Lung (tissue), 12 donors: Measurements from ENCODE around the gene SLC9A7. TPM values are rescaled to one million over a fixed set of nuclear protein-coding genes. Genes with fewer than 3 reads are reported as not detected.

Experiments
- ATAC-seq: fragments of 200-7000 bp; cut with Tn5 transposase; one replicate; pipeline ENCODE4 v1.9.1; 2020; ENCODE audit warnings: moderate number of reproducible peaks; ENCODE audit not compliant: insufficient read depth, low FRiP score
- DNase-seq, 3 donors: peaks; one replicate each; pipeline ENCODE4 v3.0.0-alpha.2; 2013 to 2017
- H3K27ac ChIP-seq, 2 donors: one replicate each; pipeline ENCODE4 v1.5.1; 2013; ENCODE audit warnings: mild to moderate bottlenecking in 2 of 2, moderate library complexity in 2 of 2, control low read depth in 1 of 2, inconsistent platforms in 1 of 2, low read depth in 1 of 2, low read length in 1 of 2
- H3K27me3 ChIP-seq, 3 donors: one replicate each; pipeline ENCODE4 v1.5.1; 2013; ENCODE audit warnings: low read length in 2 of 3; ENCODE audit not compliant: control insufficient read depth in 3 of 3, insufficient read depth in 3 of 3
- H3K36me3 ChIP-seq, 4 donors: one replicate each; pipeline ENCODE4 v1.5.1; 2013; ENCODE audit warnings: low read length in 4 of 4, mild to moderate bottlenecking in 1 of 4, moderate library complexity in 1 of 4; ENCODE audit not compliant: control insufficient read depth in 4 of 4, insufficient read depth in 4 of 4
- H3K4me1 ChIP-seq, 5 donors: one replicate each; pipeline ENCODE4 v1.5.1; 2013; ENCODE audit warnings: low read length in 5 of 5, mild to moderate bottlenecking in 2 of 5, moderate library complexity in 1 of 5; ENCODE audit not compliant: control insufficient read depth in 5 of 5, insufficient read depth in 5 of 5
- H3K4me3 ChIP-seq: one replicate; pipeline ENCODE4 v1.5.1; 2013; ENCODE audit warnings: mild to moderate bottlenecking, control low read depth, moderate library complexity
- H3K9ac ChIP-seq, 2 donors: one replicate each; pipeline ENCODE4 v1.5.1; 2013; ENCODE audit warnings: low read length in 2 of 2, control low read depth in 1 of 2; ENCODE audit not compliant: insufficient read depth in 1 of 2
- H3K9me3 ChIP-seq, 4 donors: one replicate each; pipeline ENCODE4 v1.5.1; 2013; ENCODE audit warnings: low read length in 3 of 4, mild to moderate bottlenecking in 1 of 4, moderate library complexity in 1 of 4; ENCODE audit not compliant: control insufficient read depth in 4 of 4, insufficient read depth in 3 of 4
- CTCF ChIP-seq: IDR thresholded peaks from 2 replicates; pipeline ENCODE4 v1.5.1; 2012; ENCODE audit warnings: mild to moderate bottlenecking; ENCODE audit errors: control extremely low read depth, extremely low read depth
- WGBS, 2 donors: extraction: QIAGEN DNeasy Blood & Tissue Kit; methylation state at CpG; one replicate each; pipeline ENCODE4 v1.1.7; 2013; 5-methylcytosine and 5-hydroxymethylcytosine counted together
- polyA plus RNA-seq, 2 donors: library from polyadenylated mRNA; stranded (reverse); fragments of 200-250 nt; gene quantifications; one replicate each; pipeline ENCODE4 v1.2.1, GENCODE V29; 2013
- total RNA-seq, 2 donors: library from RNA; depleted of rRNA in 1 of 2; stranded (reverse); fragments of >200 nt in 1 of 2; gene quantifications; one replicate each; pipeline ENCODE4 v1.2.1, GENCODE V29; 2014 to 2021
- donor health status: control.
- donor health status: control.
- donor health status: Bipolar disorder and iron deficiency.
- donor health status: healthy.
- donor health status: DM: yes; HTN: yes; CAD: no.

Gene SLC9A7
- total and polyA plus RNA-seq, 4 donors = 1.2 to 6.9 (median 3.6) TPM

DNA sequence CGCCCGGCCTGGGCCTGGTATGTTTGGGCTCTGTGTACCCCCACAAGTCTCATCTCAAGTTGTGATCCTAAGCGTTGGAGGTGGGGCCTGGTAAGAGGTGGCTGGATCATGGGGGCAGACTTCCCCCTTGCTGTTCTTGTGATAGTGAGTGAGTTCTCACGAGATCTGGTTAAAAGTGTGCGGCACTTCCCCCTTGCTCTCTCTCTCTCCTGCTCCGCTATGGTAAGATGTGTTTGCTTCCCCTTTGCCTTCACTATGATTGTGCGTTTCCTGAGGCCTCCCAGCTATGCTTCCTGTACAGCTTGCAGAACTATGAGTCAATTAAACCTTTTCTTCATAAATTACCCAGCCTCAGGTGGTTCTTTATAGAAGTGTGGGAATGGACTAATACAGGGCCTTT is 132.4 kb downstream of the SLC9A7 start:
- 66 to 67% methylated on average over 4 to 7 of the region's 7 CpGs for WGBS, 2 donors
- DNase-seq = no peak
- H3K27ac ChIP-seq = peak overlapping the region in 1 of 2 donors; percentile 33

GRCh38 chrX:46624090-46624786 is 134.7 kb downstream of the SLC9A7 start:
- Histone ChIP-seq H3K9me3 (peaks cover 0 to 3% (median 0%) of the 10 kb centered on the region in 4 donors), H3K4me1 (peaks cover 0 to 22% (median 8%) of the 10 kb centered on the region in 5 donors), H3K9ac (no peak overlapping the region), H3K36me3 (no peaks in the 10 kb centered on the region), H3K27ac (no peak overlapping the region), H3K4me3 (no peak overlapping the region), H3K27me3 (peaks cover 0 to 14% (median 2%) of the 10 kb centered on the region in 3 donors)
- DNase-seq (no peak), ATAC-seq (no peak)
- 65 to 85% methylated on average over 6 of the region's 6 CpGs for WGBS, 2 donors
- TF ChIP-seq CTCF = no peak

More for the DNA sequence above, 132.4 kb downstream of the SLC9A7 start:
- peaks cover 0 to 3% (median 0%) of the 10 kb centered on the region in 4 donors for H3K9me3 ChIP-seq
- H3K9ac ChIP-seq = no peak overlapping the region
- peaks cover 0 to 25% (median 8%) of the 10 kb centered on the region in 5 donors for H3K4me1 ChIP-seq
- no peak for ATAC-seq
- TF ChIP-seq CTCF = no peak
- H3K27me3 ChIP-seq = peaks cover 0 to 9% (median 2%) of the 10 kb centered on the region in 3 donors
- H3K36me3 ChIP-seq = no peaks in the 10 kb centered on the region
- H3K4me3 ChIP-seq = no peak overlapping the region

DNA sequence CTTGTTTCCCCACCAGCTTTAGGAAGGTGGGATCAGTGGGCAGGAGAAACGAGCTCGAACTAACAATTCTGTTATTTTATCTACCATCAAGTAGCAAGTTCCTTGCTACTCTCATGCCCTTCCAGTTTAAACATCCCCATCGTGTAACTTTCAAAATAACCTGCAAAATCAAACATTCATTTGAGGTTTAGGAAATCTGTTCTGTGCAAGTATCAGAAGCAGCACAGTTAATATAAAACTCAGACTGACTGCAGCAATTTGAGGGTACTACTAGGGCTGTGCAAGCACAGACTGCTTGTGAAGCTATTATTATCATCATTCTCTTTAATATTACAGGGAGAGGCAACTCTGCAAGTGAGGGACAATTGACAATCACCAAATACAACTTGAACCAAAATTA is 137.3 kb downstream of the SLC9A7 start:
- Histone ChIP-seq H3K27ac (no peak overlapping the region), H3K9ac (no peak overlapping the region), H3K27me3 (peaks cover 0 to 12% (median 2%) of the 10 kb centered on the region in 3 donors), H3K9me3 (peaks cover 0 to 5% (median 1%) of the 10 kb centered on the region in 4 donors), H3K4me1 (peaks cover 0 to 5% (median 0%) of the 10 kb centered on the region in 5 donors), H3K4me3 (no peak overlapping the region), H3K36me3 (no peaks in the 10 kb centered on the region)
- no peak for DNase-seq
- WGBS, 2 donors = 54 to 68% methylated on average over 3 of the region's 3 CpGs
- ATAC-seq = no peak
- TF ChIP-seq CTCF = no peak
